CD4-positive, alpha-beta T cell (primary cell): ENCODE results near the gene RTL5. TPM values are rescaled to one million over a fixed set of nuclear protein-coding genes. Genes with fewer than 3 reads are reported as not detected.
A peak's percentile ranks its signal among the peaks of the same experiment; 100 is the strongest.

ENCODE experiments used
- ATAC-seq: fragments of 200-7000 bp; cut with Tn5 transposase; one replicate; pipeline ENCODE4 v1.10.0; 2022; ENCODE audit warnings: mild to moderate bottlenecking; ENCODE audit not compliant: poor library complexity
- CTCF ChIA-PET: fragments of 350-600 bp; sonication (Branson Sonifier 250); formaldehyde crosslinking; loops from one replicate; lab custom pipeline; 2021; ENCODE audit warnings: antibody characterized with exemption, inconsistent platforms; lab: Charles Lee
- POLR2A ChIA-PET: fragments of 350-600 bp; sonication (Branson Sonifier 250); formaldehyde crosslinking; loops from one replicate; lab custom pipeline; 2021; ENCODE audit warnings: antibody characterized with exemption, inconsistent platforms; lab: Charles Lee
- DNase-seq, 14 experiments: peaks; one replicate each; pipeline ENCODE4 v3.0.0-alpha.2; 2013 to 2020; ENCODE audit warnings: mixed read lengths in 2 of 14
- H3K27ac ChIP-seq, 2 donors: one replicate each; pipeline versions ENCODE4 v1.5.1 to v1.7.0; 2013; ENCODE audit warnings: low read length in 2 of 2, low read depth in 1 of 2, mild to moderate bottlenecking in 1 of 2
- H3K27me3 ChIP-seq, 2 experiments: 1 replicate in 1 of 2; 2 replicates in 1 of 2; pipeline versions ENCODE4 v1.6.1 to v1.7.0; 2013; ENCODE audit warnings: low read length in 2 of 2, control low read depth in 1 of 2, mild to moderate bottlenecking in 1 of 2, moderate library complexity in 1 of 2; ENCODE audit not compliant: insufficient read depth in 2 of 2, control insufficient read depth in 1 of 2
- H3K36me3 ChIP-seq: one replicate; pipeline ENCODE4 v1.6.1; 2013; ENCODE audit warnings: low read length, control low read depth; ENCODE audit not compliant: insufficient read depth
- H3K4me1 ChIP-seq: one replicate; pipeline ENCODE4 v1.6.1; 2013; ENCODE audit warnings: low read length, control low read depth; ENCODE audit not compliant: insufficient read depth
- H3K4me3 ChIP-seq: one replicate; pipeline ENCODE4 v1.5.1; 2013; ENCODE audit warnings: mild to moderate bottlenecking, low read length, moderate library complexity
- H3K9me3 ChIP-seq, 2 experiments: 1 replicate in 1 of 2; 2 replicates in 1 of 2; pipeline versions ENCODE4 v1.6.1 to v1.7.0; 2013; ENCODE audit warnings: low read length in 2 of 2, mild to moderate bottlenecking in 2 of 2, control low read depth in 1 of 2, moderate library complexity in 1 of 2; ENCODE audit not compliant: control insufficient read depth in 1 of 2, insufficient read depth in 1 of 2
- H3K27ac Mint-ChIP-seq: one replicate; pipeline ENCODE4 v1.8.0; 2020; ENCODE audit warnings: mixed read lengths
- H3K27me3 Mint-ChIP-seq: one replicate; pipeline ENCODE4 v1.8.0; 2021; ENCODE audit warnings: mixed read lengths
- H3K36me3 Mint-ChIP-seq: one replicate; pipeline ENCODE4 v1.8.0; 2021; ENCODE audit warnings: low read depth, mixed read lengths
- H3K4me1 Mint-ChIP-seq: one replicate; pipeline ENCODE4 v1.8.0; 2021; ENCODE audit warnings: low read depth, mixed read lengths
- H3K4me3 Mint-ChIP-seq: one replicate; pipeline ENCODE4 v1.8.0; 2020; ENCODE audit warnings: mild to moderate bottlenecking, mixed read lengths
- H3K9me3 Mint-ChIP-seq: one replicate; pipeline ENCODE4 v1.8.0; 2020; ENCODE audit warnings: mixed read lengths
- CTCF ChIP-seq: fragments of 200-600 bp; IDR thresholded peaks from one replicate; pipeline ENCODE4 v1.8.0; 2022; ENCODE audit warnings: antibody characterized with exemption, mild to moderate bottlenecking
- intact Hi-C, 2 experiments: fragments of 100-400 bp; cut with DNase I in 1 of 2; cut with micrococcal nuclease in 1 of 2; formaldehyde crosslinking; loops; one replicate each; pipeline versions ENCODE4 v1.15.1 to v1.9.0; 2023 to 2025; cut with DNase I, micrococcal nuclease
- polyA plus RNA-seq, 2 donors: library from polyadenylated mRNA; unstranded; fragments of 120-200 nt; gene quantifications; one replicate each; pipeline ENCODE4 v1.2.1, GENCODE V29; 2013
- total RNA-seq, 174 experiments: library from RNA in 2 of 174; stranded (reverse) in 2 of 174; gene quantifications; one replicate each; pipeline ENCODE4 v1.2.3 and lab custom pipeline; 2021 to 2026

RTL5 gene
- total RNA-seq (1 to 10 TPM; 1.1 to 1.2 TPM), total RNA-seq (lab: John Stamatoyannopoulos, UW) (0 to 16.3 (median 2.6) reads per million in 172 experiments)
- polyA plus RNA-seq (2013, experiment 1 of 2): 1.5 TPM
- 2.5 TPM for polyA plus RNA-seq (2013, experiment 2 of 2)

DNA sequence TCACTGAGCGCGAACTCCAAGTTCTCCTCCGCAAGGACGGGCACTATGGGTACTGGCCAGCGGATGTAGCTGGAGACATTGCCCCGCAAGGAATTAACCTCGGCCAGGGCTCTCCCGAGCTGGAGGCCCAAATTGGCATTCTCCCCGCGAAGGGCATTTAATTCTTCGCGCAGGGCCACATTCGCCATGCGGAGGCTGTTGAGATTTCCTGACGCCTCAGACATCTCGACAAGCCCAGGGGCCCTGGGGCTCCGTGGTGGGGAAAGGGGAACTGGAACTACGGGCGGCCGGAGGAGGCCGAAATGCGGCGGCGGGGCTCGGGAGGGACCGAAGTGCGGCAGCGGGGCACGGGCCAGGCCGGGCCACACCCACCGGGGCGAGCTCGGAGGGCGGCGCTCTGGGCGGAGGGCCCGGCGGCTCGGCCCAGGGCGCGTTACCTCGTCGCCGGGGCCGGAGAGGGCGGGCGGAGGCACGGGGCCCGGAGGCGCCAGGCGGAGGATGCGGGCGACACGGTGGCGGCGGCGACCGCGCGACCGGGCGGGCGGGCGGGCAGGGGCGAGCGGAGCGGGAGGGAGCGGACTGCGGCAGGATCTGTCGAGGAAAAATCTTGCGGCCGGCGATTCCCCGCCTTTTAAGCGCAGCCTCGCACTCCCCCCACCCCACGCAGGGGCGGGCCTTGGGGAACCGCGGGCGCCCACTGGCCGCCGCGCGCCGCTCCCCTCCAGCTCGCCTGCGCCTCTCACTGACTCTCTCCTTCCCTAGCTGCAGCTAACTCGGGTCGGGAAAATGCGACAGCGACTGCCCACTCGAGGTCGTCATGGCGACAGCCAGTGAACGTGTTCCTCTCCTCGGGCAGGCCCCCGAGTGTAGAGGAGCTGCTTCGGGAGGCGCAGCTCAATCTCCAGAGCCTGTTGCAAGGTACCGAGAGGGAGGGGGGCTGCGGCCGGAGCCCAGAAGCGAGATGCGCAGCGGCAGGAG lies at the start of gene RTL5:
TSS of gene RTL5 (minus strand) at position 599 of the 978 bp plus-strand sequence.
- peak; percentile 13 to 84 (median 42) for DNase-seq
- Histone ChIP-seq H3K4me3 (peak within 1 kb of the TSS; percentile 42), H3K4me1 (peaks cover 21% of the 10 kb centered on the region), H3K36me3 (peaks cover 5% of the 10 kb centered on the region), H3K27ac (no peak within 1 kb of the TSS), H3K27me3 (peaks cover 0 to 10% of the 10 kb centered on the region in 2 experiments), H3K9me3 (no peaks in the 10 kb centered on the region)
- no peak for TF ChIP-seq CTCF
- intact Hi-C loops: no loop called here
- H3K9me3 Mint-ChIP-seq: no peaks in the 10 kb centered on the region
- H3K4me1 Mint-ChIP-seq: peaks cover 11% of the 10 kb centered on the region
- no peaks in the 10 kb centered on the region for H3K36me3 Mint-ChIP-seq
- H3K27ac Mint-ChIP-seq: no peak within 1 kb of the TSS
- H3K27me3 Mint-ChIP-seq: peaks cover 30% of the 10 kb centered on the region
- CTCF ChIA-PET: interaction anchor here (1.3 kb wide), 1 partner anchor 114 kb away, joined by 3 read pairs; no protein-coding TSS in a partner anchor
- POLR2A ChIA-PET: interaction anchor here (0.7 to 1.3 kb wide), 5 partner anchors 10 to 122 kb away, joined by 3 read pairs; no protein-coding TSS in a partner anchor
- peak; percentile 72 for ATAC-seq
- H3K4me3 Mint-ChIP-seq: peak within 1 kb of the TSS; percentile 73

- intact Hi-C loops: loop anchor here (2.0 to 10.0 kb wide), 4 partner anchors 58 to 1764 kb away; partner anchors contain the start of genes RPS4X (in 2 of the 2) and ERCC6L (in 1 of the 2)
Measured at GRCh38 chrX:72180539-72180938, 48.8 kb upstream of the RTL5 start.

More at GRCh38 chrX:72180539-72180938, 48.8 kb upstream of the RTL5 start:
- no peak for TF ChIP-seq CTCF
- Histone ChIP-seq H3K4me3 (peak overlapping the region; percentile 76), H3K9me3 (no peaks in the 10 kb centered on the region), H3K4me1 (peaks cover 17% of the 10 kb centered on the region), H3K36me3 (peaks cover 3% of the 10 kb centered on the region), H3K27ac (no peak overlapping the region), H3K27me3 (no peaks in the 10 kb centered on the region)
- POLR2A ChIA-PET: interaction anchor here (1.2 to 2.4 kb wide), 8 partner anchors 11 to 1035 kb away, joined by 3 to 33 read pairs (median 4); partner anchors contain the start of genes ERCC6L, NAP1L2, RPS4X and TAF1
- CTCF ChIA-PET: interaction anchor here (1.7 kb wide), 1 partner anchor 54 kb away, joined by 5 read pairs; no protein-coding TSS in a partner anchor
- H3K36me3 Mint-ChIP-seq: peaks cover 5% of the 10 kb centered on the region
- peak overlapping the region; percentile 56 for H3K4me3 Mint-ChIP-seq
- H3K27me3 Mint-ChIP-seq: no peaks in the 10 kb centered on the region
- H3K27ac Mint-ChIP-seq: no peak overlapping the region
- DNase-seq: no peak
- no peaks in the 10 kb centered on the region for H3K9me3 Mint-ChIP-seq
- no peak for ATAC-seq
- peaks cover 16% of the 10 kb centered on the region for H3K4me1 Mint-ChIP-seq
